Stomach (tissue), 4 donors: ENCODE data around the gene KCNQ5.

Experiments
- EP300 ChIP-seq: sonication (generic); formaldehyde crosslinking; IDR thresholded peaks from one replicate; pipeline ENCODE4 v1.6.1; 2017; ENCODE audit warnings: antibody characterized with exemption
- POLR2A ChIP-seq, 4 donors: fragments of 450-650 bp; IDR thresholded peaks; one replicate each; pipeline ENCODE4 v1.6.1; 2016; ENCODE audit warnings: antibody characterized with exemption in 4 of 4, control low read depth in 2 of 4, mild to moderate bottlenecking in 1 of 4, moderate library complexity in 1 of 4
- POLR2AphosphoS5 ChIP-seq, 3 donors: sonication (generic); formaldehyde crosslinking; IDR thresholded peaks; one replicate each; pipeline ENCODE4 v1.6.1; 2016; ENCODE audit warnings: antibody characterized with exemption in 3 of 3
- TF ChIP-seq, protein P1 (sequence below), 7 experiments: fragments of 450-650 bp in 4 of 7; fragments of 200-600 bp in 3 of 7; sonication (generic) in 3 of 7; IDR thresholded peaks; one replicate each; pipeline ENCODE4 v1.5.1; 2016 to 2019; ENCODE audit warnings: antibody characterized with exemption in 7 of 7, control low read depth in 2 of 7, mild to moderate bottlenecking in 1 of 7

DNA sequence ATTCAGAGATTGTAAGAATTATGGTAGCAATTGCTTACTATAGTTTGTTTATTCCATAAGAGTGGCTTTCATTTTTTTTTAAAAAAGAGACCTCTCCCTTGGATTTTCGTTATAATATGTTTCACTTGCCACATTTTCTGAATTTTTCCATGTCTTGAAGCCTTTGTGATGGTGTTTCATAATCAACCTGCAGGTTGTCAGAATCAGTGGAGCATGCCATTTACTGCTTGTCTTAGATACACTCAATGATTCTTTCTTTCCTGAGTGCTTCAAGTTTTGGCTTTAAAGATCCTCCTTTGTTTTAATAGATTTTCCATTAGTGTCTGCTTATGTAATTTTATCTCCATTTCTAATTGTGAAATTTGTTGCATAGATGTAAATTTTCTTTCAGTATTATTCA, 31.2 kb downstream of the KCNQ5 start:
- TF ChIP-seq POLR2A (IDR thresholded peaks at IDR 0.05) = no peak
- TF ChIP-seq POLR2AphosphoS5 (IDR thresholded peaks at IDR 0.05) = no peak
- TF ChIP-seq, protein P1, sequence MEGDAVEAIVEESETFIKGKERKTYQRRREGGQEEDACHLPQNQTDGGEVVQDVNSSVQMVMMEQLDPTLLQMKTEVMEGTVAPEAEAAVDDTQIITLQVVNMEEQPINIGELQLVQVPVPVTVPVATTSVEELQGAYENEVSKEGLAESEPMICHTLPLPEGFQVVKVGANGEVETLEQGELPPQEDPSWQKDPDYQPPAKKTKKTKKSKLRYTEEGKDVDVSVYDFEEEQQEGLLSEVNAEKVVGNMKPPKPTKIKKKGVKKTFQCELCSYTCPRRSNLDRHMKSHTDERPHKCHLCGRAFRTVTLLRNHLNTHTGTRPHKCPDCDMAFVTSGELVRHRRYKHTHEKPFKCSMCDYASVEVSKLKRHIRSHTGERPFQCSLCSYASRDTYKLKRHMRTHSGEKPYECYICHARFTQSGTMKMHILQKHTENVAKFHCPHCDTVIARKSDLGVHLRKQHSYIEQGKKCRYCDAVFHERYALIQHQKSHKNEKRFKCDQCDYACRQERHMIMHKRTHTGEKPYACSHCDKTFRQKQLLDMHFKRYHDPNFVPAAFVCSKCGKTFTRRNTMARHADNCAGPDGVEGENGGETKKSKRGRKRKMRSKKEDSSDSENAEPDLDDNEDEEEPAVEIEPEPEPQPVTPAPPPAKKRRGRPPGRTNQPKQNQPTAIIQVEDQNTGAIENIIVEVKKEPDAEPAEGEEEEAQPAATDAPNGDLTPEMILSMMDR (IDR thresholded peaks at IDR 0.05) = no peak
- TF ChIP-seq EP300 = no peak
